GM10266 (cell line): Measurements from ENCODE around the gene PITPNM3.

Experiments used
- DNase-seq: peaks from one replicate; pipeline ENCODE4 v3.0.0; 2012; ENCODE audit errors: extremely low spot score
- CTCF ChIP-seq: IDR thresholded peaks from 2 replicates; pipeline ENCODE4 v1.5.1; 2012; ENCODE audit warnings: mild to moderate bottlenecking, low read depth; ENCODE audit not compliant: control insufficient read depth, insufficient read depth; ENCODE audit errors: missing control alignments

PITPNM3 gene

GRCh38 chr17:6453279-6454024 lies 102.9 kb downstream of the PITPNM3 start:
- no peak for TF ChIP-seq CTCF
- no peak for DNase-seq

GRCh38 chr17:6452471-6453266 lies 103.7 kb downstream of the PITPNM3 start:
- no peak for TF ChIP-seq CTCF
- no peak for DNase-seq

GRCh38 chr17:6450926-6451832 lies 105.2 kb downstream of the PITPNM3 start:
- TF ChIP-seq CTCF, result no peak

GRCh38 chr17:6449307-6449706 lies 107.0 kb downstream of the PITPNM3 start:
- no peak for DNase-seq
- TF ChIP-seq CTCF, result no peak

More at GRCh38 chr17:6450926-6451832, 105.2 kb downstream of the PITPNM3 start:
- no peak for DNase-seq

- no peak for TF ChIP-seq CTCF
- DNase-seq, result no peak
Measured at GRCh38 chr17:6448473-6448872, 107.9 kb downstream of the PITPNM3 start.

- DNase-seq, result no peak
- TF ChIP-seq CTCF, result no peak
Measured at GRCh38 chr17:6446516-6447100, 109.7 kb downstream of the PITPNM3 start.
